Right forelimb (tissue), 1 donor: ENCODE measurements around the gene CARM1.
"Not testable (repeated sequence)": the region's sequence is repeated elsewhere in the genome, so short reads cannot be mapped to it uniquely, and the experiment has no call there.

Source experiments
- DNase-seq: peaks from one replicate; pipeline ENCODE4 v3.0.0-alpha.2; 2018

The CARM1 gene

GRCh38 chr19:10876459-10877240, 5.3 kb downstream of the CARM1 start:
- DNase-seq, result no peak

GRCh38 chr19:10877608-10878007, 6.3 kb downstream of the CARM1 start:
- DNase-seq, result not testable (repeated sequence)

- no peak for DNase-seq
Observed at GRCh38 chr19:10878253-10878652, 6.9 kb downstream of the CARM1 start.

GRCh38 chr19:10881403-10882107, 10.2 kb downstream of the CARM1 start:
- no peak for DNase-seq

GRCh38 chr19:10882108-10882457, 10.7 kb downstream of the CARM1 start:
- no peak for DNase-seq

- DNase-seq, result no peak
Observed at GRCh38 chr19:10884274-10884673, 12.9 kb downstream of the CARM1 start.

GRCh38 chr19:10885201-10886169, 14.1 kb downstream of the CARM1 start:
- no peak for DNase-seq

GRCh38 chr19:10887616-10888367, 16.4 kb downstream of the CARM1 start:
- no peak for DNase-seq

GRCh38 chr19:10888421-10888866, 17.1 kb downstream of the CARM1 start:
- no peak for DNase-seq

GRCh38 chr19:10889880-10890279, 18.5 kb downstream of the CARM1 start:
- DNase-seq, result no peak

- no peak for DNase-seq
Observed at GRCh38 chr19:10891405-10892086, 20.2 kb downstream of the CARM1 start.

GRCh38 chr19:10892256-10892655, 20.9 kb downstream of the CARM1 start:
- DNase-seq, result no peak

GRCh38 chr19:10894911-10895213, 23.5 kb downstream of the CARM1 start:
- no peak for DNase-seq

- DNase-seq, result no peak
Observed at GRCh38 chr19:10895363-10895762, 24.0 kb downstream of the CARM1 start.

- DNase-seq, result no peak
Observed at GRCh38 chr19:10895920-10896319, 24.6 kb downstream of the CARM1 start.

- no peak for DNase-seq
Observed at GRCh38 chr19:10896851-10897526, 25.6 kb downstream of the CARM1 start.

- no peak for DNase-seq
Observed at GRCh38 chr19:10898633-10899032, 27.3 kb downstream of the CARM1 start.

GRCh38 chr19:10899151-10899653, 27.8 kb downstream of the CARM1 start:
- DNase-seq, result no peak

- DNase-seq, result no peak
Observed at GRCh38 chr19:10907925-10908324, 36.6 kb downstream of the CARM1 start.

- no peak for DNase-seq
Observed at GRCh38 chr19:10908380-10908960, 37.1 kb downstream of the CARM1 start.
